H9 (cell line): ENCODE measurements around the gene SARNP. TPM values are rescaled to one million over a fixed set of nuclear protein-coding genes. Genes with fewer than 3 reads are reported as not detected.
A peak's percentile ranks its signal among the peaks of the same experiment; 100 is the strongest.

Experiments used
- DNase-seq: peaks from one replicate; pipeline ENCODE4 v3.0.0-alpha.2; 2017
- H2AFZ ChIP-seq: one replicate; pipeline ENCODE4 v1.6.1; 2013; ENCODE audit warnings: mild to moderate bottlenecking, low read length, control low read depth, moderate library complexity
- H2AK5ac ChIP-seq: 2 replicates; pipeline ENCODE4 v1.6.1; 2013; ENCODE audit warnings: low read length, control low read depth, mixed read lengths; ENCODE audit not compliant: insufficient read length
- H2BK120ac ChIP-seq: one replicate; pipeline ENCODE4 v1.6.1; 2013; ENCODE audit warnings: low read depth, mild to moderate bottlenecking, low read length, control low read depth, inconsistent platforms; ENCODE audit not compliant: poor library complexity, severe bottlenecking
- H2BK12ac ChIP-seq: 2 replicates; pipeline ENCODE4 v1.6.1; 2013; ENCODE audit warnings: low read length, control low read depth, mixed read lengths, low read depth; ENCODE audit not compliant: insufficient read length
- H2BK15ac ChIP-seq: 2 replicates; pipeline ENCODE4 v1.6.1; 2013; ENCODE audit warnings: low read depth, low read length, control low read depth
- H2BK20ac ChIP-seq: one replicate; pipeline ENCODE4 v1.6.1; 2013; ENCODE audit warnings: low read depth, mild to moderate bottlenecking, low read length, control low read depth, inconsistent platforms; ENCODE audit not compliant: poor library complexity, severe bottlenecking
- H2BK5ac ChIP-seq: 2 replicates; pipeline ENCODE4 v1.6.1; 2013; ENCODE audit warnings: low read length, control low read depth, mixed read lengths; ENCODE audit not compliant: insufficient read length
- H3K14ac ChIP-seq: 2 replicates; pipeline ENCODE4 v1.6.1; 2013; ENCODE audit warnings: low read length, control low read depth; ENCODE audit not compliant: insufficient read depth
- H3K18ac ChIP-seq: 2 replicates; pipeline ENCODE4 v1.6.1; 2013; ENCODE audit warnings: low read depth, mild to moderate bottlenecking, mixed read lengths, low read length, control low read depth; ENCODE audit not compliant: insufficient read length
- H3K23ac ChIP-seq: 2 replicates; pipeline ENCODE4 v1.6.1; 2013; ENCODE audit warnings: low read length, control low read depth, mixed read lengths, low read depth; ENCODE audit not compliant: insufficient read length
- H3K23me2 ChIP-seq: 2 replicates; pipeline ENCODE4 v1.6.1; 2013; ENCODE audit warnings: low read depth, mild to moderate bottlenecking, mixed read lengths, low read length, control low read depth; ENCODE audit not compliant: insufficient read length, poor library complexity, severe bottlenecking
- H3K27ac ChIP-seq: 2 replicates; pipeline ENCODE4 v1.5.1; 2013; ENCODE audit warnings: low read length, control low read depth, mixed read lengths, low read depth; ENCODE audit not compliant: insufficient read length
- H3K27me3 ChIP-seq: 2 replicates; pipeline ENCODE4 v1.6.1; 2013; ENCODE audit warnings: low read length, control low read depth, inconsistent platforms; ENCODE audit not compliant: insufficient read depth
- H3K4ac ChIP-seq: 2 replicates; pipeline ENCODE4 v1.6.1; 2013; ENCODE audit warnings: low read depth, mild to moderate bottlenecking, control low read depth, inconsistent platforms, low read length, moderate library complexity
- H3K4me1 ChIP-seq: 2 replicates; pipeline ENCODE4 v1.6.1; 2013; ENCODE audit warnings: low read length, control low read depth, inconsistent platforms; ENCODE audit not compliant: insufficient read depth
- H3K4me2 ChIP-seq: 2 replicates; pipeline ENCODE4 v1.6.1; 2013; ENCODE audit warnings: low read length, control low read depth, mixed read lengths; ENCODE audit not compliant: insufficient read length, insufficient read depth
- H3K56ac ChIP-seq: 2 replicates; pipeline ENCODE4 v1.6.1; 2013; ENCODE audit warnings: low read depth, mild to moderate bottlenecking, mixed read lengths, low read length, control low read depth; ENCODE audit not compliant: insufficient read length
- H3K79me1 ChIP-seq: 2 replicates; pipeline ENCODE4 v1.6.1; 2013; ENCODE audit warnings: low read depth, mild to moderate bottlenecking, moderate library complexity, low read length, control low read depth, inconsistent platforms; ENCODE audit not compliant: insufficient read depth, poor library complexity, severe bottlenecking
- H3K79me2 ChIP-seq: 2 replicates; pipeline ENCODE4 v1.6.1; 2013; ENCODE audit warnings: low read length, control low read depth, inconsistent platforms; ENCODE audit not compliant: insufficient read depth
- H3K9ac ChIP-seq: 2 replicates; pipeline ENCODE4 v1.6.1; 2013; ENCODE audit warnings: low read length, control low read depth, mixed read lengths; ENCODE audit not compliant: insufficient read length; ENCODE audit errors: extremely low read depth
- H3K9me3 ChIP-seq: one replicate; pipeline ENCODE4 v1.6.1; 2013; ENCODE audit warnings: low read depth, low read length, inconsistent platforms; ENCODE audit not compliant: control insufficient read depth
- H3T11ph ChIP-seq: one replicate; pipeline ENCODE4 v1.6.1; 2013; ENCODE audit warnings: mild to moderate bottlenecking, low read length, control low read depth, inconsistent platforms
- H4K20me1 ChIP-seq: one replicate; pipeline ENCODE4 v1.6.1; 2013; ENCODE audit not compliant: control insufficient read depth, insufficient read length, insufficient read depth
- H4K5ac ChIP-seq: 2 replicates; pipeline ENCODE4 v1.6.1; 2013; ENCODE audit warnings: low read depth, mild to moderate bottlenecking, mixed read lengths, low read length, control low read depth; ENCODE audit not compliant: insufficient read length
- H4K8ac ChIP-seq: replicated peaks from 2 replicates; pipeline ENCODE4 v1.6.1; 2013; ENCODE audit warnings: low read length, control low read depth, mixed read lengths, low read depth; ENCODE audit not compliant: insufficient read length
- H4K91ac ChIP-seq: 2 replicates; pipeline ENCODE4 v1.6.1; 2013; ENCODE audit warnings: low read depth, mild to moderate bottlenecking, moderate library complexity, mixed read lengths, low read length, control low read depth; ENCODE audit not compliant: insufficient read length
- H3K27ac Mint-ChIP-seq, 3 experiments: 2 replicates in 2 of 3; 3 replicates in 1 of 3; pipeline ENCODE4 v1.8.0; 2020 to 2021; ENCODE audit warnings: mixed read lengths in 3 of 3, mild to moderate bottlenecking in 1 of 3, moderate library complexity in 1 of 3
- H3K27me3 Mint-ChIP-seq: 2 replicates; pipeline ENCODE4 v1.8.0; 2021; ENCODE audit warnings: low read depth, mild to moderate bottlenecking, moderate library complexity, mixed read lengths
- H3K36me3 Mint-ChIP-seq, 3 experiments: 2 replicates in 2 of 3; 3 replicates in 1 of 3; pipeline ENCODE4 v1.8.0; 2020 to 2021; ENCODE audit warnings: low read depth in 3 of 3, mixed read lengths in 3 of 3; ENCODE audit not compliant: insufficient read depth in 1 of 3
- H3K4me1 Mint-ChIP-seq, 2 experiments: 2 replicates each; pipeline ENCODE4 v1.8.0; 2020; ENCODE audit warnings: mixed read lengths in 2 of 2
- H3K4me3 Mint-ChIP-seq, 2 experiments: 2 replicates in 1 of 2; 3 replicates in 1 of 2; pipeline ENCODE4 v1.8.0; 2020 to 2021; ENCODE audit warnings: mild to moderate bottlenecking in 2 of 2, mixed read lengths in 2 of 2, moderate library complexity in 1 of 2
- H3K9me3 Mint-ChIP-seq, 2 experiments: 2 replicates in 1 of 2; 3 replicates in 1 of 2; pipeline ENCODE4 v1.8.0; 2020; ENCODE audit warnings: mild to moderate bottlenecking in 2 of 2, mixed read lengths in 2 of 2, moderate library complexity in 1 of 2
- CTCF ChIP-seq: fragments of 200-600 bp; sonication (generic); conservative IDR thresholded peaks from 3 replicates; pipeline ENCODE4 v1.8.0; 2021; ENCODE audit warnings: antibody characterized with exemption, mild to moderate bottlenecking
- WGBS: extraction: QIAGEN DNeasy Blood & Tissue Kit; methylation state at CpG from one replicate; pipeline ENCODE4 v1.1.7; 2013; ENCODE audit warnings: missing lambda C conversion rate, low lambda C conversion rate, mixed read lengths; ENCODE audit not compliant: insufficient read length; ENCODE audit errors: extremely low coverage; 5-methylcytosine and 5-hydroxymethylcytosine counted together
- total RNA-seq: library from RNA; stranded (reverse); gene quantifications from 2 replicates; pipeline ENCODE4 v1.2.1, GENCODE V29; 2021

SARNP gene
- total RNA-seq, 1 experiment from 2014 or later: 127 TPM

- peaks cover 17 to 63% (median 40%) of the 10 kb centered on the region in 3 experiments; a peak in 6 of 7 replicates for H3K36me3 Mint-ChIP-seq
- Histone ChIP-seq H3K9ac (no peak overlapping the region), H3K14ac (no peak overlapping the region), H3K27ac (no peak overlapping the region), H3K79me1 (peaks cover 3% of the 10 kb centered on the region), H3K18ac (no peak overlapping the region), H2BK12ac (no peak overlapping the region), H3K4me2 (no peak overlapping the region), H2BK15ac (no peak overlapping the region), H3K56ac (no peak overlapping the region), H2AFZ (no peak overlapping the region), H4K20me1 (no peaks in the 10 kb centered on the region), H3K23ac (no peak overlapping the region), H2AK5ac (no peak overlapping the region), H3K4me1 (0 out of 2 replicates have a peak, but pooled peaks cover 3% of the 10 kb centered on the region), H2BK5ac (no peak overlapping the region), H3T11ph (no peak overlapping the region), H3K79me2 (no peaks in the 10 kb centered on the region), H3K27me3 (no peaks in the 10 kb centered on the region), H4K5ac (no peak overlapping the region), H4K8ac (no peak overlapping the region), H4K91ac (no peak overlapping the region), H2BK20ac (no peak overlapping the region), H2BK120ac (no peak overlapping the region), H3K4ac (no peak overlapping the region), H3K23me2 (no peaks in the 10 kb centered on the region), H3K9me3 (no peaks in the 10 kb centered on the region)
- TF ChIP-seq CTCF: no peak
- no peaks in the 10 kb centered on the region for H3K9me3 Mint-ChIP-seq
- H3K4me1 Mint-ChIP-seq: peaks cover 9 to 14% of the 10 kb centered on the region in 2 experiments
- peak overlapping the region in 1 of 3 experiments; percentile 65; a peak in 1 of 7 replicates for H3K27ac Mint-ChIP-seq
- no peaks in the 10 kb centered on the region for H3K27me3 Mint-ChIP-seq
- no peak overlapping the region for H3K4me3 Mint-ChIP-seq
- no peak for DNase-seq
- no CpG with 5 or more reads among the region's 4 CpGs for WGBS
Observed at GRCh38 chr12:55767156-55767555, 50.4 kb downstream of the SARNP start.
